Stimulated activated CD4-positive, alpha-beta T cell treated with anti-CD3 and anti-CD28 coated beads, TNF-alpha, amount 100 ng/mL, for 24 hours (primary cell): ENCODE measurements around the gene SLC17A9.

Source experiments
- DNase-seq, 3 experiments: peaks; one replicate each; pipeline ENCODE4 v3.0.0-alpha.2; 2020; ENCODE audit warnings: low read depth in 3 of 3

Gene SLC17A9

GRCh38 chr20:62938105-62938888 is 14.2 kb upstream of the SLC17A9 start, which contains the start of gene GID8:
TSS of gene GID8 (plus strand) at chr20:62938147. CDS start at chr20:62941503, 3,356 bp downstream.
- no peak for DNase-seq

- DNase-seq: no peak
Measured at GRCh38 chr20:62940875-62941274, 11.6 kb upstream of the SLC17A9 start.

- DNase-seq: no peak
Measured at GRCh38 chr20:62941792-62942191, 10.7 kb upstream of the SLC17A9 start.

- DNase-seq: no peak
Measured at GRCh38 chr20:62942456-62942855, 10.1 kb upstream of the SLC17A9 start.

DNA sequence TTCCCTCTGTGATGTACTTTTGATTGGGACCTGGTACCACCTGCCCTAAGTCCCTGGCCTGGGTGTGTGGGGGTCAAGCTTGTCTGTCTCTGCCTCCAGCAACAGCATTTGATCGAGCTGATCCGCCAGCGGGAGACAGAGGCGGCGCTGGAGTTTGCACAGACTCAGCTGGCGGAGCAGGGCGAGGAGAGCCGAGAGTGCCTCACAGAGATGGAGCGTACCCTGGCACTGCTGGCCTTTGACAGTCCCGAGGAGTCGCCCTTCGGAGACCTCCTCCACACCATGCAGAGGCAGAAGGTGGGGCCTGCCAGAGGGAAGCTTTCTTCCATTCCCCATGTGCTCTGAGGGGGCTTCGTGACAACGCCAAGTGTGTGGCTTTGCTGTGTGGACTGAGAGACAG is 9.1 kb upstream of the SLC17A9 start:
- DNase-seq: no peak

- DNase-seq: no peak
Measured at GRCh38 chr20:62944184-62944583, 8.3 kb upstream of the SLC17A9 start.

- DNase-seq: no peak
Measured at GRCh38 chr20:62944746-62945145, 7.8 kb upstream of the SLC17A9 start.

DNA sequence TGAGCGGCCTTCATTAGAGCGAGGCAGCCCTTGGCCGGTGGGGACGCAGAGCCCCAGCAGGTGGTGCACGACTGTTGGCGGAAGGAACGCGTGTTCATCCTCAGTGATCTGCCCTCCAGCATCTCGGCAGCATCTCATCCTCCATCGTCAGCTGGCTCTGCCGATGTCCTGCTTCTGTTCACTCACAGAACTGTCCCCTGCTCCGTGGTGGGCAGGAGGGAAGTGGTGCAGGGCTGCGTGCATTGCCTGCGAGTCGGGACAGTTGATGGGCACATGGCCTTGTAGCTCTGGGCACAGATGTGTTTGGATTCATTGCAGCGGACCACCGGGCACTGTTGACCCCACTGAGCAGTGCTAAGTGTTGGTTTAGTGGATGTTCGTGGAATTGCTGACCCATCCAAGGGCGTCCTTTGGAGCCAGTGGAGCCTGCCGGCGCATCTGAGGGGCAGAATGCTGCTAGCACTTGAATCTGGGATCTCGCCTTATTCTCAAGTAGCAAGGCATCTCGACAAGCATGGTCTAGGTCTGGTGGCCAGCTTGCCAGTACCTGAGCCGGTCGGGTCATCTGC is 6.7 kb upstream of the SLC17A9 start:
- no peak for DNase-seq

DNA sequence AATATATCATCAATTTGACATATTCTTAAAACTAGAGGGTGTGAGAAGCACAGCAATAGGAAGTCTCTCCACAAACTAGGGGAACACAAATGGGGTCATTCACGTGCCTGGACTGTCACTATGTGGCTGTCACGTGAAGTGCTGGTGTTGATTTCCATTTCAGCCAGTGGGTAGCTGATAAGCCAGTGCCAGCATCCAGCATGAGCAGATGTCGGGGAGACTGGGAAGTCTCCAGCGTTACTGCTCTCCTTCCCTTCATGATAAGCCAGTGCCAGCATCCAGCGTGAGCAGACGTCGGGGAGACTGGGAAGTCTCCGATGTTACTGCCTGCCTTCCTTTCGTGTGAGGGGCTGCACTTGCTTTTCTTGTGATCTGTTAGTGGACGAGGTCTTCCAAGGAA is 5.6 kb upstream of the SLC17A9 start:
- DNase-seq: no peak

DNA sequence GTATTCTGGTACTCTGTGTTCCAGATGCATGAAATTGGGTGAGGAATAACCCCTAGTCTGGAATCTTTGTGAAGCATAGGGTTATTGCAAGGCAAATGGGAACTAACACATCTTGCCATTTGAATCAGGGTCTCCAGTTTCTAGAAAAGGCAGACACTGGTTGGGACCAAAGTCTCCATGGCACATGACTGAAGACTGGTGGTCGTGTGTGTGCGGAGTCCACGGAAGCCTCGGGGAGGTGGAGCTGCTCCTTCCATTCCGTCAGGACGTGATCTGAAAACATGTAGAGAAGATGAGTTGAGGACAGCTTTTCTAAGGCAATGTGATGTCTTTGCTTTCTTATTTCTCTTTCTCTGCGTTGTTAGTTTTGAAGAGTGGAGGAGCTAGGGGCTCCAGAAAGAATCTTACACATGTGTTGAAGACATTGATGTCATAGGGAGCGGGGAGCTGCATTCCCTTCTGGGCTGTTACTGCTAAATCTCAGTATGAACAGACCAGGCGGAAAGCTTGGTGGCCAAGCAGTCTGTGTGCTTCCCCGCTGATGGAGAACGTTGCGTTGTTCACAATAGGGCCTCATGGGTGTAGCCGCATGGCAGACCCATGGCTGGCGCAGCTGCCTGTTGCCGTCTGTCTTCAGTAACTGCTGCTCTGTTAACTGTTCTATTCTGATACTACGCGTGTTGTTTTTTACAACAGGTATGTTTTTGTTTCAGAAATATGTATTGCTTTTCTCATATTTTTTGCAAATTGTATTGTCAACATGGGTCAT is 4.8 kb upstream of the SLC17A9 start:
- no peak for DNase-seq

DNA sequence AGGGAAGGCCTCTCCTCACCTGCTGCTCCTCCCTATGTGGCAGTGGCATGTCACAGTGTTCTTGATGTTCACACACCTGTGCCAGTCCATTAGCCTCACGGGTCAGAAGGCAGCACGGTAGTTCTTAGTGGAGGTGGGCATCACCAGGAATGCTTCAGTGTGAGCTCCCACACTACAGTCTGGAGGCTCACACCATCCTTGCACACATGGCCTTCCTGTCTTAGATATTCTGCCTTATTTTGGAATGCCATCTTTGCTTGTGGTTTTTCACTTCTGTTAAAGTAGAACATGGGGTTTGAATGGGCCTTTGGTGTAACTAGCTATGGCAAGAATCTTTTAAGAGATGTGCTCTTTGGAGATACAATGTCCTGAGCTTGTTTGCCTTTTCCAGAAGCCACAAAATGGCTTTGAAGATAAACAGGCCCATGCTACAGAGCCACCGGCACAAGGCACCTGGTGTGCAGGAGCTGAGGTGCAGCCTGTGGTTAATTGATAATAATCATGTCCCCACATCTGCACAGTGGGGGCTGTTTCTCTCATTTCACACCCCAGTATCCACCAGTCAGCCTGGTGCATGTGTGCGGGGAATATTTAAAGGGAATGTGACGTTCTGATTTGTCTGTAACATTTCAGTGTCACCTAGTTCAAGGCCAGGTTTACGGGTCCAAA is 3.2 kb upstream of the SLC17A9 start:
- no peak for DNase-seq

- no peak for DNase-seq
Measured at GRCh38 chr20:62949962-62950361, 2.5 kb upstream of the SLC17A9 start.

GRCh38 chr20:62950741-62951140 is 1.8 kb upstream of the SLC17A9 start:
- no peak for DNase-seq

GRCh38 chr20:62951143-62951895 is 1.2 kb upstream of the SLC17A9 start:
- no peak for DNase-seq

GRCh38 chr20:62951896-62952372 is 575 bp upstream of the SLC17A9 start:
- DNase-seq: no peak

DNA sequence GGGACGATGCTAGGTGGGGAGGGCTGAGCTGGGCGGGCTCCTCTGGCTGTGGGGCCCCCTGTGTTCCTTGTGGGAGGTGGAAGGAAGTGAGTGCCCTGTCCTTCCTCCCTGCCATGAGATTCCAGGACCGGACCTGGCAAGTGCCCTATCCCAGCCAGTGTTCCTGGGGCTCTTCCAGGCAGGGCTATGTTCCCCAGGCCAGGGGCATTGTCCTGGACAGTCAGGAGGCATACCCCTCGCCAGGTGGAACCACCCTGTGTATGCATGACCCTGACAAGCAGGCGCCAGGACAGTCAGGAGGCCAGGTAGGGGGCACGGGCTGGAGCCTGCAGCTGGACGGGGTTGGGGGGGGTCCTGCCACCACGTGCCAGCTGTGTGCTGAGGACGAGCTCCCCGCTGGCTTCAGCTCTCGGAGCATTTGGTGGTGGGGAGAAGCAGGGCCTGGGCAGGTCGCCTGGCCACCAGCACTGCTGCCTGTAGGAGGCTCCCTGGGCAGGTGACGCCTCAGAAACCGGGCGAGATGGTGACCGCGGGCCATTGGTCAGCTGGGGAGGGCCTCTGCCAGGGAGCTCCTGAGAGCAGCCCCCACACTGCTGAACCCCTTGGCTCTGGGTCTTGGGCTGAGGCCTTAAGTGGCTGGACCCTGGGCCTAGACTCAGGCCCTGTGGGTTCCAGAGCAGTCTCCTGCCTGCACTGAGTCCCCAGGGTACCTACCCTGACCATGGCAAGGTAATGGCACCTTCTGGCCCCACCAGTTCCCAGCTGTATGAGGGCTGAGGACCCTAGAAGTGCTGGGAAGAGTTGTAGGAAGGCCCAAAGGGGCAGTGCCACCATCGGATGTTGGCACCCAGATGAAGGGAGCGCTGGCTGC is 694 bp downstream of the SLC17A9 start:
- no peak for DNase-seq

DNA sequence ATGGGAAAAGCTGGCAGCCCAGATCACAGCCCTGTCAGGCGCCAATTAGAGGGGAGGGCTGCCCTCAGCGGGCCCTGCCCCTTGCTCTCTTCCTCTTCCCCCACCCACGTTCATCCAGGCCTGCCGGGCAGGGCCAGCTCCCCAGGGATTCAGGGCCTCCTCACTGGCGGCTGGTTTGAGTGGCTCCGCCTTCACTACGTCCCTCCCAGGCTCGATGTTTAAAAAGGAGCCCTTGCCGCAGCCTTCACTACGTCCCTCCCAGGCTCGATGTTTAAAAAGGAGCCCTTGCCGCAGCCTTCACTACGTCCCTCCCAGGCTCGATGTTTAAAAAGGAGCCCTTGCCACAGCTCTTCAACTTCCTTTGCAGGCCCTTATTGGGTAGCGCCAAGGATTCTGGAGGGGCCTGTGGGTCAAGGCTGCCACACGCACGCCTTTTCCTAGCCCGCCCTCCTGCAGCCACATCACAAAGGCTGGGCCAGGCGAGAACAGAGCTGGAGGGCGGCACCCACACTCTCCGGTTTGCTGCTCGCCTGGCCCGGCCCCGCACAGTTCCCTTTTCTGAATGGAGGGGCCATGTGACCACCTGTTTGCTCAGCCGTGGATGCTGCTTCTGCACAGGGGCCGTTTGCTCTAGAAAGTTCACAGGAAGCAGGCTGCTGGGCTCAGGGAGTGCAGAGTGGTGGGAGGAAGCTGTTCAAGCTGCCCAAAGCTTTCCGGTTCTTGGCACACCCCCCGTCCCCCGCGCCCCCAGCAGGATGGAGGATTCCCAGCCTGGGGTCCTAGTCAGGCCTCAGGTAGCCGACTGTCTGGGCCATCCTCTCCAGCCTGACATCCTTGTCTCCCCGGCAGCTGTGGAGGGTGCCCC is 1.6 kb downstream of the SLC17A9 start:
- peak in 2 of 3 experiments; percentile 22 to 48 for DNase-seq

DNA sequence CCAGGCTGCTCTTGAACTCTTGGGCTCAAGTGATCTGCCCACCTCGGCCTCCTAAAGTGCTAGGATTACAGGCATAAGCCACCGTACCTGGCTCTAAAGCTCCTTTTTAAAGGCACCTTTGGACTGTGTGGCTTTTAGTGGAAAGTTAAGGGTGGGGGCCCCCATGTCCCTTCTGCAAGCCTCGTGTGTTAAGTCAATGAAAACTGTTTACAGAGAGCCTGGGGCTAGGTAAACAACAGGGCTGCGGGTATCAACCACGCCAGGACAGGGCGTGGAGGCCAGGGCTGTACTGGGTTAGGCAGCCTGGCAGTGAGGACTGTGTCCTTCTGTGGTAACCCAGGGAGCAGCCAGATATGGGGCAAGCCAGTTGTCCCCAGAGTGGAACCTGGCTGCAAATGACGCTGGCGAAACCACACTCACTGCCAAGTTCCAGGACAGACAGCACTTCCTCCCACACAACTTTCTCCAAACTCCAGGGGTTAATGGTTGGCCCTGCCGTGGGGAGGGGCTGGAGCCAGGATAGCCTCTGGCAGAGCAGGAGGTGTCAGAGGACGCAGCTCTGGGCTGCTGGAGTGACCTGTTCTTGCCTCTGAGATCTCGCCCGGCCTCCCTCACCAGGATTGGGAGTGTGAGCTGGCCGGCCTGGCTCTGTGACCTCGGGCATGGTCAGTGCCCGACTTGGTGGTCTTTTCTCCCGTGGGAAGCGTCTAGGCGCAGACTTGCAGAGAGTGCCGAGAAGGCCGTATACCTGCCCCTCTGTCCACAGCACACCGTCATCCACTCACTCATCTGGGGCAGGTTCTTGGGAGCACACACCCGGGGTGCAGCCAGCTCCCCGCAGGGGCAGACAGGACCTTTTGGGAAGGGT is 3.2 kb downstream of the SLC17A9 start:
- no peak for DNase-seq
